ENCODE results near the gene LCTL. TPM values are rescaled to one million over a fixed set of nuclear protein-coding genes. Genes with fewer than 3 reads are reported as not detected.

LCTL gene
- total and polyA plus RNA-seq, 2 of the 8 experiments (the other 6 are each of a cell fraction or from before 2014, with no cell fraction given) = 5.5 to 6.2 TPM

- TF ChIP-seq CTCF (IDR thresholded peaks at IDR 0.05; ENCODE audit: control extremely low read depth in 1 of 3, insufficient read depth in 1 of 3, low read depth in 1 of 3, low read length in 3 of 3) = no peak
Observed at GRCh38 chr15:66573719-66574595, 8.2 kb upstream of the LCTL start (continued).

All from H1 (cell line).